Uterus (tissue), 2 donors: ENCODE data around the gene UGT1A4.

Source experiments
- CTCF ChIP-seq, 4 experiments: fragments of 200-600 bp in 2 of 4; fragments of 450-650 bp in 2 of 4; sonication (generic) in 2 of 4; IDR thresholded peaks; one replicate each; pipeline ENCODE4 v1.5.1; 2016 to 2019; ENCODE audit warnings: antibody characterized with exemption in 4 of 4, mild to moderate bottlenecking in 2 of 4, moderate library complexity in 1 of 4
- POLR2A ChIP-seq, 2 donors: fragments of 450-650 bp; IDR thresholded peaks; one replicate each; pipeline ENCODE4 v1.6.1; 2016; ENCODE audit warnings: antibody characterized with exemption in 2 of 2, mild to moderate bottlenecking in 1 of 2, moderate library complexity in 1 of 2

- no peak for TF ChIP-seq CTCF (IDR thresholded peaks at IDR 0.05)
- no peak for TF ChIP-seq POLR2A (IDR thresholded peaks at IDR 0.05)
These were observed 28.1 kb downstream of the UGT1A4 start for GRCh38 chr2:233746475-233747282.
